HCEC 1CT (cell line): ENCODE results near the gene SOHLH2.

ENCODE experiments used
- DNase-seq: peaks from one replicate; pipeline ENCODE4 v3.0.0-alpha.2; 2017

Gene SOHLH2

GRCh38 chr13:36130552-36131221, 83.7 kb downstream of the SOHLH2 start:
- DNase-seq, result no peak

GRCh38 chr13:36130193-36130551, 84.2 kb downstream of the SOHLH2 start:
- no peak for DNase-seq

- DNase-seq, result no peak
These were observed 84.8 kb downstream of the SOHLH2 start for GRCh38 chr13:36129539-36129938.

GRCh38 chr13:36126491-36126890, 87.9 kb downstream of the SOHLH2 start:
- no peak for DNase-seq

DNA sequence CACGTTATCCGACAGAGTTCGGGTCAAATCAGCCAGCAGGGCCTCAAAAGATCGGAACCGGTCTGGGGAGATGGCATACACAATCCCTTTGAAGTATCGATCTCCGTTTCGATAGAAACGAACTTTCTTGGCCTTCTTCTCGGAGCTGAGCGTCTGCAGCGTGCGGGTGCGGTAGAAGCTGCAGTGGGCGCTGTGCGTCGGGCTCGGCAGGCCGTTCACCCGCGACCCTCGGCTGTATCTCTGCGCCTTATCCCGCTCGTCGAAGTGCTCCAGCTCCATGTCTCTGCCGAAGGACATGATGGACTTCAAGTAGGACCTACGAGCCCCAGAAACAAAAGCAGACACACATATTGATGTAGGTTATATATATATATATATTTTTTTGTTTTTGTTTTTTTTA, 88.5 kb downstream of the SOHLH2 start:
- no peak for DNase-seq

GRCh38 chr13:36124236-36124822, 90.0 kb downstream of the SOHLH2 start:
- DNase-seq, result no peak
